ENCODE results near the gene CFAP20.

- no peak for TF ChIP-seq CTCF (IDR thresholded peaks at IDR 0.05)
- no peak for TF ChIP-seq EP300 (IDR thresholded peaks at IDR 0.05)
- TF ChIP-seq POLR2A (IDR thresholded peaks at IDR 0.05): no peak
These were observed 17.9 kb downstream of the CFAP20 start for GRCh38 chr16:58111302-58111627.
